Subcutaneous adipose tissue (tissue), 4 donors: ENCODE data around the gene MAPK14. TPM values are rescaled to one million over a fixed set of nuclear protein-coding genes. Genes with fewer than 3 reads are reported as not detected.

Experiments used
- CTCF ChIP-seq: fragments of 450-650 bp; IDR thresholded peaks from one replicate; pipeline ENCODE4 v1.5.1; 2016; ENCODE audit warnings: low read depth, mild to moderate bottlenecking, control low read depth, antibody characterized with exemption, moderate library complexity
- total RNA-seq, 4 donors: library from RNA; depleted of rRNA; stranded (reverse); fragments of >200 nt; gene quantifications; one replicate each; pipeline ENCODE4 v1.1.0, GENCODE V29; 2016

The MAPK14 gene
- total RNA-seq, 4 donors from 2014 or later: 78.2 to 96.5 (median 88.8) TPM

GRCh38 chr6:36136034-36136433 lies 108.4 kb downstream of the MAPK14 start:
- no peak for TF ChIP-seq CTCF

DNA sequence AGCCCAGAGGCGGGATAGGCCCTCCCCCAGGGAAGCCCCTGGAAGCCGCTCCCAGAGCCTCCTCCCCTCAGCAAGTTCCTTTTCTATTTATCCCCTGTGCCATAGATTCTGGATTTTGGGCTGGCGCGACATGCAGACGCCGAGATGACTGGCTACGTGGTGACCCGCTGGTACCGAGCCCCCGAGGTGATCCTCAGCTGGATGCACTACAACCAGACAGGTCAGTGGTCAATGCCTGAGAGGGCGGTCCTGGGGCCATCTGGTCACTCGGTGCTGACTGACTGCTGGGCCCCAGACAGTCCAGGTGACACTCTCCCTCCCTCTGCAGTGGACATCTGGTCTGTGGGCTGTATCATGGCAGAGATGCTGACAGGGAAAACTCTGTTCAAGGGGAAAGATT lies 108.9 kb downstream of the MAPK14 start:
- no peak for TF ChIP-seq CTCF

DNA sequence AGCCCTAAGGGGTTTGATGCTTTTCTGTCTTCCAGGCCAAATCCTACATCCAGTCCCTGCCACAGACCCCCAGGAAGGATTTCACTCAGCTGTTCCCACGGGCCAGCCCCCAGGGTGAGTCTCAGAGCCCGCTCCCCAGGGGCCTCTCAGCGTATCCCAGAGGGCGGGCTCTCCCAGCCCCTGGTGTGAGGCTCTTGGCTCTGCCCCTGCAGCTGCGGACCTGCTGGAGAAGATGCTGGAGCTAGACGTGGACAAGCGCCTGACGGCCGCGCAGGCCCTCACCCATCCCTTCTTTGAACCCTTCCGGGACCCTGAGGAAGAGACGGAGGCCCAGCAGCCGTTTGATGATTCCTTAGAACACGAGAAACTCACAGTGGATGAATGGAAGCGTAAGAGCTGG lies 111.1 kb downstream of the MAPK14 start:
- TF ChIP-seq CTCF: no peak

DNA sequence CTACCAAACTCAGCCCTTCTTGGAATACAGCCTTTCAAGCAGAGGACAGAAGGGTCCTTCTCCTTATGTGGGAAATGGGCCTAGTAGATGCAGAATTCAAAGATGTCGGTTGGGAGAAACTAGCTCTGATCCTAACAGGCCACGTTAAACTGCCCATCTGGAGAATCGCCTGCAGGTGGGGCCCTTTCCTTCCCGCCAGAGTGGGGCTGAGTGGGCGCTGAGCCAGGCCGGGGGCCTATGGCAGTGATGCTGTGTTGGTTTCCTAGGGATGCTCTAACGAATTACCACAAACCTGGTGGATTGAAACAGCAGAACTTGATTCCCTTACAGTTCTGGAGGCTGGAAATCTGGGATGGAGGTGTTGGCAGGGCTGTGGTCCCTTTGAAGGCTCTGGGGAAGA lies 111.8 kb downstream of the MAPK14 start:
- no peak for TF ChIP-seq CTCF

DNA sequence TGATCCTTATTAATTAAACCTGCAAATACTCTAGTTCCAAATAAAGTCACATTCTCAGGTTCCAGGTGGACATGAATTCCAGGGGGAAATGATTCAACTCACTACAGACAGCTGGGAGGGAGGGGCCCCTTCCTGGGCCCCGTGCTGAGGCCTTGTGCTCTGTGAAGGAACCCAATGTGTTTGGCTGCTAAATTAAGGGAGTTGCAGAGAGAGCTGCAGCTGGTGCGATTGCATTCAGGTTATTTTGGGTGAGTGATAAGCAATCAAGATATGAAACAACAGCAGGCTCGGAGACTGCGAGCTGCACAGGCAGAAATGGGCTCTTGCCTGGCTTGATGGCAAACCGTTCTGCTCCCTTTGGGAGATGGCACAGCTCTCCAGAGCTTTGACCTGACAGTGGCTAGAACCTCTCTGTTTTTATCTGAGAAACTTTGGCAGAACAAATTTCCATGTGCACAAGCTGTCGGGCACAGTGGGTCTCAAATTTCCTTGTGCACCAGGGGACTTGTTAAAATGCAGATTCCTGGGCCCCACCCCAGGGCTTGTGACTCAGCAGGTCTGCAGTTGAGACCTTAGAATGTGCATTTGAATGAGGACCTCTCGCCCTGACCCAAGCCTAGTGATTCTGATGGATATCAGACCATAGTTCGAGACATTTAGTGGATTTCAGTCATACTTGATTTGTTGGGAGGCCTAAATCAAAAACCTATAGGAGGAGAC lies 112.5 kb downstream of the MAPK14 start:
- no peak for TF ChIP-seq CTCF

GRCh38 chr6:36141091-36141490 lies 113.5 kb downstream of the MAPK14 start:
- TF ChIP-seq CTCF: no peak

- TF ChIP-seq CTCF: no peak
Observed at GRCh38 chr6:36141961-36142360, 114.4 kb downstream of the MAPK14 start.
